ENCODE results near the gene BBS2.

DNA sequence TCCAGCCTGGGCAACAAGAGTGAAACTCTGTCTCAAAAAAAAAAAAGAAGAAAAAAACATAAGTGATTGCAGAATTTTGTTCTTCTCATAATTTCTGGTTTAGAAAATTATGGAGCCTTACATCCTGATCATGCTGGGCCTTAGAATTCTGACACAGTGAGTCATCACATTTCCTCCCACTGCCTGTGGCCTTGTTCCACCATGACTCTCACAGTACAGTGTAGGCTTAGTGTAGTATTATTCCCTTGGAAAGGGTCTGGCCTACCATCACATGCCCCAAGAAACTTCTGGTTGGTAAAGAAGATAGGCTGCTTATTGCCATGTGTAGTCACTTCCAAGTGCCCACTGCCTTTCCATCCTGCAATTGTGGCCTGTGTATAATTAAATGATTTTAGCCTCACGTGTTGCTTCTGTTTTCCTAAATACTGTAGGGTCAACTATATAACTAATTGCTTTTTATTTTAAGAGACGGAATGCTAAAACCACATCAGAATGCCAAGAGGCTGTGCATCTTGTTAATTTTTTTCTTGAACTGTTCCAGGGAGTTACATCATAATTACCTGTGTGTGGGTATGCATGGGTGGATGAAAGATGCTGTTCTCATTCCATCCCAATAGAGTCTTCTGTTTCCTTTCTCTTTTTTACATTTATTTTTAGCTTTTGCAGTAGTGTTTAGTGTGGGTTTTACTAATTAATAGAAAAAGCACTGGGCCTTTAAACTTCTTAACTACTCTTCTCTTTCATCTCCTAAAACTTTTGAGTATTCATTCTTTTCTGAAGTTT is 42.5 kb downstream of the BBS2 start:
- no peak for TF ChIP-seq POLR2A (IDR thresholded peaks at IDR 0.05; ENCODE audit: low read depth, low read length)
- TF ChIP-seq TAF1 (IDR thresholded peaks at IDR 0.05; ENCODE audit: borderline replicate concordance, low read depth, low read length): no peak
- no peak for TF ChIP-seq POLR2AphosphoS5 (IDR thresholded peaks at IDR 0.05; ENCODE audit: low read depth, low read length)
